ENCODE measurements around the gene CBFA2T3. TPM values are rescaled to one million over a fixed set of nuclear protein-coding genes. Genes with fewer than 3 reads are reported as not detected.
A peak's percentile ranks its signal among the peaks of the same experiment; 100 is the strongest.

CBFA2T3 gene
- polyA plus RNA-seq, 12 donors, result 11.6 to 27.0 (median 15.8) TPM; not detected in 1

- no peak for DNase-seq
These were observed 13.4 kb downstream of the CBFA2T3 start for GRCh38 chr16:88963583-88963982.

DNA sequence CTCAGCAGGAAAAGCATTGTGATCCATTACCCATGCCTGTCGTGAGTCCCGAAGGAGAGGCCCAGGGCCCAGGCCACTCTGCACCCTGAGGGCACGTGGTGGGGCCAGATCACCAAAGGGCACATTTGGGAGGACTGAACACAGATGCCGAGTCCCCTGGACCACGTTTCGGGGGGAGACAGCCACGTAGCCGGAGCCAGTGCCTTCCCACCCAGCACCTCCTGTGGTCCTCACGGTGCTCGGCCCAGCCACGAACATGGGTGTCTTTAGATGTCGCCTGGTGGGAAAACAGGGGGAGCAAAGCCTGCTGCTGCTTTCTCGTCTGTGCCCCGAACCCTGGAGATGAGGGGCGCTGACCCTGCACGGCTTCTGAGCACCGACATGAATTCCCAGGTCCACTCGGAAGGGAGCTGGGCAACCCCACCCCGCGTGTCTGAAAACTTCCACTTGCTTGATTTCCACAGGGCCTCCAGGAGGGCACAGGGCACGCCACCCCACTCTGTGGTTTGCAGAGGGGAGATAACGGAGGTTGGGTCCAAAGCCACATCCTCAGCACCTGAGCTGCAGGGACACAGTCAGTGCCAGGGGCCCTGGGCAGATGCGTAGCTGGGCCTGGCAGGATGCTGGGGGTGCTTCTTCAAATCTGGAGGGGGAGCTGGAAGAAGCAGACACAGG, 14.4 kb downstream of the CBFA2T3 start:
- DNase-seq, result no peak

DNA sequence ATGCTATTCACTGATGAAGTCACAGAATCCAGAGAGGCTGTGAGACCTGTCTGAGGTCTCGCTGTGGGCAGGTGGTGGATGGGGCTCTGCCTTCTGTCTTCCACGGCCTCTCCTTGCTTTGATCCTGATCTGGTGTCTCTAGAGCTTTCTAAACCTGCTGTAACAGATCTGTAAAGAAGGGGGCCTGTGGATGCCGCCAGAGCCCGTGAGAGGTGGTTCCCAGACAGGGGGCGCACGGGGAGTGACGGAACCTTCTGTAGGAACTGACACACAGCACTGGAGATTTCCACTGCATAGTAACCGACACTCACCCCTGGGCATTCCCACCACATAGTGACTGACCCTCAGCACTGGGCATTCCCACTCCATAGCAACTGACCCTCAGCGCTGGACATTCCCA, 16.0 kb downstream of the CBFA2T3 start:
- DNase-seq, result no peak

- DNase-seq, result no peak
These were observed 16.5 kb downstream of the CBFA2T3 start for GRCh38 chr16:88960516-88960915.

- no peak for DNase-seq
These were observed 18.0 kb downstream of the CBFA2T3 start for GRCh38 chr16:88959022-88959421.

GRCh38 chr16:88957887-88958577, 19.0 kb downstream of the CBFA2T3 start:
- no peak for DNase-seq

DNA sequence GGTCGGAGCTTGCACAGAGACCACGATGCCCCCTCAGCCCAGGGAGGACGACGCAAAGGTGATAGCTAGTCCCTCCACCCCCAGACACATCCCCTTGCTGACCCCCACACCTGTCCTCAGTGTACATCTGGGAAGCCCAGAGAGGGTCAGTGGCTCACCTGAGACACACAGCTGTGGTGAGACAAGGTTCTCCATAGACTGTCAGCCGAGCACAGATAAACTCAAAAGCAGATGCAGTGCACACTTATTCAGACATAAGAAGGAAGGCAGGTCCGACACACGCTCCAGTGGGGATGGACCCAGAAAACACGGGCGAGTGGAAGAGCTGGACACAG, 19.6 kb downstream of the CBFA2T3 start:
- no peak for DNase-seq

GRCh38 chr16:88956546-88957432, 20.2 kb downstream of the CBFA2T3 start:
- DNase-seq, result no peak

GRCh38 chr16:88955906-88956305, 21.1 kb downstream of the CBFA2T3 start:
- DNase-seq, result no peak

- DNase-seq, result no peak
These were observed 23.9 kb downstream of the CBFA2T3 start for GRCh38 chr16:88953003-88953690.

DNA sequence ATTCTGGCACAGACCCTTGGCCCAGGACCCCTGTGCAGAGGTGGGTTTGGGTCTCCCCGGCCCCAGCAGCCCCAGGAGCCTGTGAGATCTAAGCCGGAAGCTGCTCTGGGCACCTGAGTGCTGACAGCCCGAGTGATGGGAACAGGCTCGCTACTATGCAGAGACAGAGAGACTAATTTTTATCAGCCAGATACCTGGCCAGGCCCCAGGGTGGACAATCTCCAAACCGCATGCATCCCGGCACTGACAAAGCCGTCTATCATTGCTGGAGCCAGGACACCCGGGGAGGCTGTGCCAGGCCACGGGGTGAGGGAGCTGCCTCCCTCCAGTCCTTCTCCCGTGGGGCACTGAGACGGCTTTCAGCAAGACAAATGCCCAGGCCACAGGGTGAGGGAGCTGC, 25.0 kb downstream of the CBFA2T3 start:
- DNase-seq, result no peak

DNA sequence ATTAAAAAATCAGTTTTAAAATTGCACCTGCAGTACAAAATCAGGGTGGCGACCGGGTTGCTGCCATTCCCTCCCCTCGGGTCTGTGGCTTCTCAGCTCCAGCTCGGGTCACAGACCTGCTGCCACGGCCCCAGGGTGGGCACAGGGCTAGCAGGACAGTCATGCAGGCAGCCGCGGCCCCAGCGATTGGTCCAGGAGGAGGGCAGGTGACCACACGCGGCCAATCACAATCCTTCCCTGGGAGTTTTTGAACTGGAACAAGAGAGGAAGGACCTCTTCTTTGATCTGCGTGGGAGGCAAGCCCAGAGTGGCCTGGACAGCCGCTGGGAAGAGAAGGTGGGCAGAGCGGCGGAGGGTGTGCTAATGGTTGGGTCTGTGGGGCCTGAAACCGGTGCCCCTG, 25.5 kb downstream of the CBFA2T3 start:
- DNase-seq, result no peak

DNA sequence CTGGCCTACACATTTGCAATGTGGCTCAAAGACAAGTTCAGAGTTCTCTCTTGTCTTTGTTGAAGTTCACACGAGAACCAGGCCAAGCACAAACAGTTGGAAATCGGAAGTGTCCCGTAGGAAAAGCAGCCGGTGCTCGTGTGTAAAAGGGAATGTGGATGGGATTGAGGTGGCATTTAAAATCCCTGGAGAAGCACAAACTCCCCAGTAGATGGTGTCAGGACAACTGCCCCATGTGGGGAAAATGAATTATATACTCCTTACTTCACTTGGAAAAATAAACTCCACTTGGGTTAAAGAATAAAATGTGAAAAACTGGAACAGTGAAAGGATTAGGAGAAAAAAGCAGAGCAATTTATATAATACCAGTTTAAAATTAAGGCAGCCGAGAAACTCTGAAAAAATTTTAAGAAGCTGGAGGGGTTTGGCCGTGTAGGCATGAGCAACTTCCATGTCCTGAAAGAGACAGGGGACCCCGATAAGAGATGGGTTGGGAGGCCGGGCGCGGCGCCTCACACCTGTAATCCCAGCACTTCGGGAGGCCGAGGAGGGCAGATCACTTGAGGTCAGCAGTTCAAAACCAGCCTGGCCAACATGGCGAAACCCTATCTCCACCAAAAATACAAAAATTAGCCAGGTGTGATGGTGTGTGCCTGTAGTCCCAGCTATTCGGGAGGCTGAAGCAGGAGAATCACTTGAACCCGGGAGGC, 28.1 kb downstream of the CBFA2T3 start:
- no peak for DNase-seq

DNA sequence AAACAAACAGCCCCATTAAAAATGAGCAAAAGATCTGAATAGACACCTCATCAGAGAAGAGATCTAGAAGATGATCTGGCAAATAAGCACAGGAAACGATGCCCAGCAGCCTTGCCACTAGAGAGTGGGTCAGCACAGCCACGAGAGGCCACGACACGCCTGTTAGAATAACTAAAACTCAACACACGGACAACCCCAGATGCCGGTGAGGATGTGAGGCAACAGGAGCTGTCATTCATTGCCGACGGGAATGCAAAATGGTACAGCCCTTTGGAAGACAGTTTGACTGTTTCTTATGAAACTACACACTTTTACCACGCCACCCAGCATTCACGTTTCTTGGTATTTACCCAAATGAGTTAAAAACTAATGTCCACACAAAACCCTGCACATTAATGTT, 31.5 kb downstream of the CBFA2T3 start:
- no peak for DNase-seq

DNA sequence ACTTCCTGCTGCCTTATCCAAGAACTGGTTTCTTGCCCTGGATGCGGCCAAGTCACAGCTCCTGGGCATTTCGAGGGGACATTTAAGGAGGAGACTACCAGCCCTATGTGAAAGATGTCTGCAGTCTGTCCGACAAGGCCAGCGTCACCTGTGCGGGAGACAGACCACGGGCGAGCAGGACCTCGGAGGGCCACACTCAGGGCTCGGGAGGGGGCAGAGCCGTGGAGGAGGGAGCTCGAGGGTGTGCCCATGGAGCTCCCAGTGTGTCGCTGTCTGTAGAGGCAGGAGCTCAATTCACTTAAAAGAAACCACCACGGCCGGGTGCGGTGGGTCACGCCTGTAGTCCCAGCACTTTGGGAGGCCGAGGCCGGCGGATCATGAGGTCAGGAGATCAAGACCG, 33.3 kb downstream of the CBFA2T3 start:
- DNase-seq, result no peak

- no peak for DNase-seq
These were observed 33.8 kb downstream of the CBFA2T3 start for GRCh38 chr16:88943131-88943664.

GRCh38 chr16:88941913-88942909, 34.8 kb downstream of the CBFA2T3 start:
- DNase-seq, result peak; percentile 42

GRCh38 chr16:88940862-88941817, 35.9 kb downstream of the CBFA2T3 start:
- no peak for DNase-seq

Data from muscle of arm (tissue), 12 donors.